GM12874 (cell line): ENCODE results near the gene RASL12.

Experiments used
- TF ChIP-seq, protein P1 (sequence below): IDR thresholded peaks from 2 replicates; pipeline ENCODE4 v1.5.1; 2011; ENCODE audit warnings: low read depth, mild to moderate bottlenecking, control low read depth, low read length, moderate library complexity; ENCODE audit not compliant: insufficient read depth

RASL12 gene

DNA sequence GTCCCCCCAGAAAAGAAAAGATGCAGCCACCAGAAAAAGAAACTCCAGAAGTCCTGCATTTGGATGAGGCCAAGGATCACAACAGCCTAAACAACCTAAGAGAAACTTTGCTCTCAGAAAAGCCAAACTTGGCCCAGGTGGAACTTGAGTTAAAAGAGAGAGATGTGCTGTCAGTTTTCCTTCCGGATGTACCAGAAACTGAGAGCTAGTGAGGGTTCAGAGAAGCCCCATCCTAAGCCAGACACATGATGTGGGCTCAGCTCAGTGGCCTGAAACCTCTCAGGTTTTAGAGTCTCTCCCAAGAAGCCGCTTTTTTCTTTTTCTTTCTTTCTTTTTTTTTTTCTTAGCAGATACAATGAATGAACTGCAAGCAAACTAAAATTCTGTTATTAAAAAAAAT is 14.8 kb downstream of the RASL12 start:
- TF ChIP-seq, protein P1, sequence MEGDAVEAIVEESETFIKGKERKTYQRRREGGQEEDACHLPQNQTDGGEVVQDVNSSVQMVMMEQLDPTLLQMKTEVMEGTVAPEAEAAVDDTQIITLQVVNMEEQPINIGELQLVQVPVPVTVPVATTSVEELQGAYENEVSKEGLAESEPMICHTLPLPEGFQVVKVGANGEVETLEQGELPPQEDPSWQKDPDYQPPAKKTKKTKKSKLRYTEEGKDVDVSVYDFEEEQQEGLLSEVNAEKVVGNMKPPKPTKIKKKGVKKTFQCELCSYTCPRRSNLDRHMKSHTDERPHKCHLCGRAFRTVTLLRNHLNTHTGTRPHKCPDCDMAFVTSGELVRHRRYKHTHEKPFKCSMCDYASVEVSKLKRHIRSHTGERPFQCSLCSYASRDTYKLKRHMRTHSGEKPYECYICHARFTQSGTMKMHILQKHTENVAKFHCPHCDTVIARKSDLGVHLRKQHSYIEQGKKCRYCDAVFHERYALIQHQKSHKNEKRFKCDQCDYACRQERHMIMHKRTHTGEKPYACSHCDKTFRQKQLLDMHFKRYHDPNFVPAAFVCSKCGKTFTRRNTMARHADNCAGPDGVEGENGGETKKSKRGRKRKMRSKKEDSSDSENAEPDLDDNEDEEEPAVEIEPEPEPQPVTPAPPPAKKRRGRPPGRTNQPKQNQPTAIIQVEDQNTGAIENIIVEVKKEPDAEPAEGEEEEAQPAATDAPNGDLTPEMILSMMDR = no peak

DNA sequence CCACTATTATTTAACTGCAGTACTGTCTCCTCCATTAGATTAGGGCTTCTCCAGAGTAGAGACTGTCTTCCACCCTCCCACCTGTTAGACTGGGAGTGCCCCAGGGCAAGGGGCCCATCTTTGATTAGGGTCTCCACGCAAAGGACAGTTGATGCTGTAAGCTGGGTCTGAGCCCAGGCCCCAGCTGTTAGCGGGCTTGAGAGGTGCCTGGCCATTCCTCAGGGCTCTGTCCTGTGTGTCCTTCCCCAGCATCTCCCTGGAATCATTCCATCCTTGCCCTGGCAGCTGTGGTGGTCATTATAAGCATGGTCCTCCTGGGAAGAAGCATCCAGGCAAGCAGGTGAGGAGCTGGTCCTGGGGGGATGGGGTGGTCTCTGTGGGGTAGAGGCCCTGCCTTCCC is 16.5 kb downstream of the RASL12 start:
- TF ChIP-seq, protein P1 = no peak

DNA sequence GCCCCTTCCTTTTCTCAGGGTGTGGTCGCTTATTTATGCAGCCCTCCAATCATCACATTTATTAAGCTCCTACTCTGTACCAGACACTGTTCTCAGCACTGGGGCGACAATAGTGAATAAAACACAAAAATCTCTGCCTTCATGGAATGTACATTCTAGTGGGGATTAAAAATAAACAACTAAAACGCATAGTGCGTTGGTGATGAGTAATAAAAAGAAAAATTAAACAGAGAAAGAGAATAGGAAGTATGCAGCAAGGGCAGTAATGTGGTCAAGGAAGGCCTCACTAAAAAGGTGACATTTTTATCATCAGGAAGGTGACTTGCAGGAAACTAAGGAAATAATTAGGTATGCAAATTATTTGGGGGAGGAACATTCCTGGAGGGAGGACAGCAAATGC is 17.5 kb downstream of the RASL12 start:
- TF ChIP-seq, protein P1 = no peak

DNA sequence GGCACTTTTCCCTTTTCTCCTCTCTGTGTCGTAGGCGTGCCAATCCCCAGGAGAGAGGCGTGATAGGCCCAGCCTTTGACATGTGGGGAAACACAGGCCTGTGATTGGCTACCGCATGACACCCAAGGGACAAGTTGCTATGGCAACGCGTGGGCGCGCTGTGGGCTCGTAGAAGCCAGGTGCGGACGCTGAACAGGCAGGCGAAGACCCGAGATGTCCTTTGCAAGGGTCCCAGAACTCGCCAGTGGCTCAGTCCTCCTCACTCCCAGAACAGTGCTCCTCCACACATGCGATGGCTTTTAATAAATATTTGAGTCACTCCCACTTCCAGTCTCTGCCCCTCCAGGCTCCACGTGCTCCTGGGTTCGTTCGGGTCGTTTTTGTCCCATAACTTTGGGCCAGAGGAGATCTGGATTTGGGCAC is 18.4 kb downstream of the RASL12 start:
- TF ChIP-seq, protein P1 = no peak

DNA sequence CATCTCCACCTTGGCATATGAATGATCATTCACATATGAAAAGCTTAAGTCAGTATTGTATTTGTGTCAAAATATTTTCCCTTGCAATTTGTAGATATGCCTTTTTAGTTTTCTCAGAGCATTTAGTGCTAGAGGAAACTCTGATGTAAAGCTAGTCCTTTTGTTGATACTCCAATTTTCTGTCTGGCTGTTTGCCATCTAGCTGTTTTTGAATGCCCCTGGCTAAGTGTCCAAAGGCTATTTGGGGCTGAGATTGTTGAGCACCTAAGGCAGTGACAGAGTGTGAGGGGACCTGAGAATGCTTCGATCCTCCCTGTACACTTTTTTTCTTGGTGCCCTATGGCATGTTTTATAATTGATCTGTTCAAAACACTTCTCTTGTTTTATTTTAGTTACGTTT is 19.6 kb downstream of the RASL12 start:
- TF ChIP-seq, protein P1 = no peak

DNA sequence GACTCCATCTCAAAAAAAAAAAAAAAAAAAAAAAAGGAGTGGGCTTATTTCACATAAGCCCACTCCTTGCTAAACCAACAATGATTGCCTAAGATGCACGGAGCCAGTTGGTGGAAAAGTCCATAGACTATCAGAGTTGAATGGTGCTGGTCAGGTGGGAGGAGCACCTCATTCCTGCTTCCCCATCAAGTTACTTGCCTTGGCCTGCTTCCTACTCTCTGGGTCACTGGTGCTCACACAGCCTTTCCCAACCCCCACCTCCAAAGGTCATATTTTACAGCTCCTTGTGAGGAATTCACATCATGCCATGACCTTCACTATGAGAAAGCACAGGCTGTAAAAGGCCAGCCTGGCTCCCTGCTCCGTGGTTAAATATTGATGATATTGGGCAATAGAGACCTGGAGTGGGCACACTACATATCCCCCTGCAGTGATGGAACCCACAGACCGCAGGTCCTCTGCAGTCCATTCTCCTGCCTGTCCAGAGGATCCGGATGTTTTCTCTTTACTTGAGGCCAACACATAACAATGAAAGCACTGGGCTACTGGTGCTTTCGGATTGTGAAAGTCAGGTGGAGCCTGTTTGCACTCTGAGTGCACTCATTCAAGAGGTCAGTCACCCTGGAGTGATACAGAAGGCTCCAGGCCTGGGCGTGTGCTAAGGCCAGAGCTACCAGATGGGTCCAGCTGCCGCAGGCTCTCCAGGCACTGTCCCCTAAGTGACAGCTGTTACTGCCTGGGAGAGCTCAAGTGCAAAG is 22.9 kb downstream of the RASL12 start, which contains the start of gene SLC51B:
Gene SLC51B, plus strand, starts transcription at position 664 of the 758 bp plus-strand sequence. CDS start 4,618 bp downstream, outside the sequence.
- TF ChIP-seq, protein P1 = no peak

DNA sequence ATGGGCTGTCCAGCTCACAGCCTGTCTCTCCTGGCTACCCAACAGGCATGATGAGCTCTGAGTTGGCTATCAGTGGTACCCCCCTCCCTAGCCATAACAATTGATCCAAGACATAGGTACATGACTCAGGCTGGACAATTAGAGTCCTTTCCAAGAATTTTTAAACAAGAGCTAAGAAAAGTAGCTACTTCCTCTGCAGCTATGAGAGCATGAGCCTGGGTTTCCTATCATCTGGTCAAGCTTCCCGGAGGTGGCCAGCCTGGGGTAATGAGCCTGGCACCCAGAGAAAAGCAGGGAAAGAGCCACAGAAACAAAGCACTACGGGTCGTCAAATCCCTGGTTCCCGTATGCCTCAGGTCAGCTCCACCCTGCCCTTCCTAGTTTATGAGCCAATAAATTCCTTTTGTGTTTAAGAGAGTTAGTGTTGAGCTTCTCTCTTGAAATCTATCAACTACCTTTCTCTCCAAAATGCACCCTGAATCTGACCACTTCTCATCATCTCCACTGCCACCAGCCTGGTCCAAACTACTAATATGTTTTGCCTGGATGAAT is 24.9 kb downstream of the RASL12 start:
- TF ChIP-seq, protein P1 = no peak
